Embryonic facial prominence (tissue), 1 donor: Measurements from ENCODE around the gene BEST4.
"Not testable (repeated sequence)": the region's sequence is repeated elsewhere in the genome, so short reads cannot be mapped to it uniquely, and the experiment has no call there.

ENCODE experiments used
- DNase-seq: peaks from one replicate; pipeline ENCODE4 v3.0.0-alpha.2; 2016; ENCODE audit errors: extremely low spot score

The BEST4 gene

DNA sequence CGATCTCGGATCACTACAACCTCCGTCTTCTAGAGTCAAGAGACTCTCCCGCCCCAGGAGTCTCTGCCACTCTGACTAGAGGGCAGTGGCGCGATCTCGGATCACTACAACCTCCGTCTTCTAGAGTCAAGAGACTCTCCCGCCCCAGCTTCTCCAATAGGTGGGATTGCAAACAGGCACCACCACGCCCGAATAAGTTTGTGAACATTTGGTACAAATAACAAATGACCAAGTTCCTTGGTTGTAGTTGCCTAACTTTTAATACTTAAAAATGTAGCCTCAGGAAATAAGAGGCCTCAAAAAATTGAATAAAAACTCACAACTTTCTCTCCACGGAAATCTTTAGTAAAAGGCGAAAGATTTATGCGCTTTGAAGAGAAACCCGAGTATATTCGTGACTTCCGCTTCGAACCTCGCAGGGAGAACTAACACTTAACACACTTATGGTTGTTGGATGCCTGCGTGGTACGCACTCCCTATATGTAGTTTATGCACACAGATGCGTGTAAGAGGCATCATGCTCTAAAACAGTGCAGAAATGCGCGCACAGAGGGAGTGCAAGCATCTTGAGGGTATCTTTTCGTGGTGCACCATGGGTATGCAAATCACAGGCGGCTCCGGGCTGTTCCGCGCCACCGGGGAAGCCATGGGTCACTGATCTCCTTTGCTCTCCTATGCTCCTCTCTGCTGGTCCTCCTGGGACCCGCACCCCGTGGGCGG, 31.8 kb upstream of the BEST4 start:
- peak; percentile 84 for DNase-seq

DNA sequence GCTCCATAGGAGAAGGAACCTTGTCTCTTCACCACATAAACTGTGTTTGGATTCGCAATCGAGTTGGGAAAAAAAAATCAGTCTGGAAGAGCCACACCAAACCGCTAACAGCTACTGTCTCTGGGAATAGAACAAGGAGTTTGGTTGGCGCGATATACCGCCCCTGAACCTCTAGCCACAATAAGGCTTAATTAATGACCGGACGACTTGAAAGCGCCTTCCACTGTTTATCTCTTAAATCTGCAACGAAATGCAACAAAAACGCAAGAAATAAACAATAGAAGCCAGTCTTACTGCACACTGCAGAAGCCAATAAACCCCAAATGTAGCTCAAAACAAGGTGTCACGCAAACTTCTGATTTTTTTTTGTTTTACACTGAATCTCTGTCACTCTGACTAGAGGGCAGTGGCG, 31.2 kb upstream of the BEST4 start:
- DNase-seq = no peak

DNA sequence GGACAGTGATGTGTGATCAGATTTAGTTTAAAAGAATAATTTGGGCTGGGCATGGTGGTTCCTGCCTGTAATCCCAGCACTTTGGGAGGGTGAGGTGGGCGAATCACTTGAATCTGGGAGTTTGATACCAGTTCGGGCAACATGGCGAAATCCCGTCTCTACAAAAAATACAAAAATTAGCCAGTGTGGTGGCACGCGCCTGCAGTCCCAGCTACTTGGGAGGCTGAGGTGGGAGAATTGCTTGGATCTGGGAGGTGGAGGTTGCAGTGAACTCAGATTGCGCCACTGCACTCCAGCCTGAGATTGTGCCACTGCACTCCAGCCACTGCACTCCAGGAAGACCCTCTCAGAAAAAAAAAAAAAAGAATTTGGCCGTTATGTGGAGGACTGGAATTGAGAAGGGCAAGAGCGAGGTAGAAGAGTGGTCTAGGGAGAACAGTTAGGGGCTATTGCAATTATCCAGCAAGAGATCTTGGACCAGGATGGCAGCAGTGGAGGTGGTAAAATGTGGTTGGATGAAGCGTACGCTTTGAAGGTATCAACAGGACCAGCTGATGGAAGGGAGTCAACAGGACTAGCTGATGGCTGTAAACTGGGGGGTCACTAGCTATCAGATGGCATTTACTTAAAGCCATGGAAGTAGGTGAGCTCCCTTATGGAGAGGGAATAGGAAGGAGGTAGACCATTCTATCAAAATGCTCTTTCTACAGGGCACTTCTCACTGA, 30.0 kb upstream of the BEST4 start:
- no peak for DNase-seq

DNA sequence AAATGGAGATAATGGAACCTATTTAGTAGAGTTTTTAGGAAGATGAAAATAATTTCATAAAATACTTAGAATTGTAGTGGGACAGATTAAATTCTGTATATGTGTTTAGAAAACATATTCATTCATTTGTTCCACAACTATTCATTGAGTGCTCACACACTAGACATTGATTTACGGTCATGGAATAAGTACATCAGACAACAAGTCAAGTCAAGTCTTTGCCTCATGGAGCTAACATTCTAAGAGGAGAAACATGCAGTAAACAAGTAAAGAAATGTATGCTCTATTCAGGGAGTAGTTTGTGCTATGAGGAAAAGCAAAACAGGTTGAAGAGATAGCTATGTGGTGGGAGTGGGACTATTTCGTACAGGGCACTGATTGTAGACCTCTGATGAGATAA, 29.3 kb upstream of the BEST4 start:
- DNase-seq = no peak

DNA sequence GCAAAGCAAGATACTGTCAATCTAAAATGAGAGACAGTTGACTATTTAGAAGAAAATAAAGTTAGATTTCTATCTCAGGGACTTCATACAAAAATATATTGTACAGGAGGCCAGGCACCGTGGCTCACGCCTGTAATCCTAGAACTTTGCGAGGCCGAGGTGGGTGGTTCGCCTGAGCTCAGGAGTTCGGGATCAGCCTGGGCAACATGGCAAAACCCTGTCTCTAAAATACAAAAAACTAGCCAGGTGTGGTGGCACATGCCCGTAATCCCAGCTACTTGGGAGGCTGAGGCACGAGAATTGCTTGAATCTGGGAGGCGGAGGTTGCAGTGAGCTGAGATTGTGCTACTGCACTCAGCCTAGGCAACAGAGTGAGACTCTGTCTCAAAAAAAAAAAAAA, 28.0 kb upstream of the BEST4 start:
- DNase-seq = not testable (repeated sequence)

DNA sequence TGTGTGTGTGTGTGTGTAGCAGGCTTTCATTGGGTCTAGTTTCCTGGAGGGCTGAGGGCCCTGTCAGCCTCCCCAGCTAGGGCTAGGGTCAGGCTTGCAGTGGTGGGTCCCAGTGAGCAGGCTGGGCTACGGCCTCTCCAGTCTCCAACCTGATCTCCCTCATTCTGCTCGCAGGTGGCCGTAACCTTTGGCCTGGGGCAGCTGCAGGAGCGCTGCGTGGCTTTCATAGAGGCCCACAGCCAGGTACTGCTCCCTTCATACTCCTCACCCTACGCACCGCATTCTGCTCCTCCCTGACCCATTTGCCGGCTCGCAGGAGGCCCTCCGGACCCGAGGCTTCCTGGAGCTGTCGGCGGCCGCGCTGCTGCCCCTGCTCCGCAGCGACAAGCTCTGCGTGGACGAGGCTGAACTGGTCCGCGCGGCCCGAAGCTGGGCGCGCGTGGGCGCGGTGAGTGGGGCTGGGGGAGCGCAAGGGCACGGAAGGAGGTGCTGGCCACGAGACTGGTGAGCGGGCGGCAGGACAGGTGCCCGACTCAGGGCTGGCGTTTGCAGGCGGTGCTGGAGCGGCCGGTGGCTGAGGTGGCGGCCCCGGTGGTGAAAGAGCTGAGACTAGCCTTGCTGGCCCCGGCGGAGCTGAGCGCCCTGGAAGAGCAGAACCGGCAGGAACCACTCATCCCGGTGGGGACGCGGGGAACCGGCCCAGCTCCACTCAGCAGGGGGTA, 25.0 kb upstream of the BEST4 start:
- DNase-seq = no peak

DNA sequence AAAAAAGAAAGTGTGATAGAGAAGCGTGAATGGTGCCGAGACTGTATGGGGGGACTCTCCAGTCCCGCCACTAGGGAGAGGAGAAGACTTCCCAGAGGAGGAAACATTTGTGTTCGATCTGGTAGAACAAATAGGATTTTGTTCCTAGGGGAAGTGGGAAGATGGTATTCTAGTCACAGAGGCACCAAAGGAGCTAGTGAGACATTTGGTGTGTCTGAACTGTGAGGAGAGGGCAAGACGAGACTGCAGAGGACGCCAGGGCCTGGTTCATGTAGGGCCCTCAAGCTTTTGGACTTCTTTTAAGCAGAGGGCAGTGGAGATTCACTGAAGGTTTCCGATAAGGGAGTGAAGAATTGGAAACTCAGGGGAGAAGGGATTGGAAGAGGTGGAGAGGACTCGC, 23.3 kb upstream of the BEST4 start:
- no peak for DNase-seq

DNA sequence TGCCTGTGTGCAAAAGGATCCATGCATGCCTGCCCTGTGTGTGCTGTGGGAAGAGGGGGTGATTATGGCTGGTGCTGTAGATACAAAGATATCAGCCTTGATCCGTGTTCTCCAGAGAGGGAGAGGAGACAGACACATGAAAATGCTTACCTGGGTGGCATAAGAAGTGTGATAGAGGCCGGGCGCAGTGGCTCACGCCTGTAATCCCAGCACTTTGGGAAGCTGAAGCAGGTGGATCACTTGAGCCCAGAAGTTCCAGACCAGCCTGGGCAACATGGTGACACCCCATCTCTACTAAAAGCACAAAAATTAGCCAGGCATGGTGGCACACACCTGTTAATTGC, 22.8 kb upstream of the BEST4 start:
- DNase-seq = not testable (repeated sequence)

DNA sequence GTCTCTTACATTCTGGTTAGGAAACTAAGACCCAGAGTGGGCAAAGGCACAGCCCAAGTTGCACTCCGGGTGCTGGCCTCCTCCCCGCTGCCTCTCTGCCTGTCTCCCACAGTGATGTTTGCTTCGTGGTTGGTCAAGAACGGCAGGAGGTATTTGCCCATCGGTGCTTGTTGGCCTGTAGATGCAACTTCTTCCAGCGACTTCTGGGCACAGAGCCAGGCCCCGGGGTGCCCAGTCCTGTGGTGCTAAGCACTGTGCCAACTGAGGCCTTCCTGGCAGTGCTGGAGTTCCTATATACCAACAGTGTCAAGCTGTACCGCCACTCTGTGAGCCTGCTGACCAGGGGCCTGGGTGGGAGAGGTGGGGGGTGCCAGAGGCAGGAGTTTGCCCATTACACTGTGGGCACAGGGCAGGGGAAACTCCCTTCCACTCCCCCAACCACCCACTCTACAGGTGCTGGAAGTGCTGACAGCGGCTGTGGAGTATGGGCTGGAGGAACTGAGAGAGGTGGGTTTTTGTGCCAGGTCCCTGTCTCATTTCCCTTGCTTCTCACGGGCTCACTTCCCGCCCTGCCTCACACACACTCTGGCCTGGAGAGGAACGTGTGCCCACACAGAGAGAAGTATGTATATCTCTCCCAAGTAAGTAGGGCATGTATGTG, 22.3 kb upstream of the BEST4 start:
- no peak for DNase-seq

DNA sequence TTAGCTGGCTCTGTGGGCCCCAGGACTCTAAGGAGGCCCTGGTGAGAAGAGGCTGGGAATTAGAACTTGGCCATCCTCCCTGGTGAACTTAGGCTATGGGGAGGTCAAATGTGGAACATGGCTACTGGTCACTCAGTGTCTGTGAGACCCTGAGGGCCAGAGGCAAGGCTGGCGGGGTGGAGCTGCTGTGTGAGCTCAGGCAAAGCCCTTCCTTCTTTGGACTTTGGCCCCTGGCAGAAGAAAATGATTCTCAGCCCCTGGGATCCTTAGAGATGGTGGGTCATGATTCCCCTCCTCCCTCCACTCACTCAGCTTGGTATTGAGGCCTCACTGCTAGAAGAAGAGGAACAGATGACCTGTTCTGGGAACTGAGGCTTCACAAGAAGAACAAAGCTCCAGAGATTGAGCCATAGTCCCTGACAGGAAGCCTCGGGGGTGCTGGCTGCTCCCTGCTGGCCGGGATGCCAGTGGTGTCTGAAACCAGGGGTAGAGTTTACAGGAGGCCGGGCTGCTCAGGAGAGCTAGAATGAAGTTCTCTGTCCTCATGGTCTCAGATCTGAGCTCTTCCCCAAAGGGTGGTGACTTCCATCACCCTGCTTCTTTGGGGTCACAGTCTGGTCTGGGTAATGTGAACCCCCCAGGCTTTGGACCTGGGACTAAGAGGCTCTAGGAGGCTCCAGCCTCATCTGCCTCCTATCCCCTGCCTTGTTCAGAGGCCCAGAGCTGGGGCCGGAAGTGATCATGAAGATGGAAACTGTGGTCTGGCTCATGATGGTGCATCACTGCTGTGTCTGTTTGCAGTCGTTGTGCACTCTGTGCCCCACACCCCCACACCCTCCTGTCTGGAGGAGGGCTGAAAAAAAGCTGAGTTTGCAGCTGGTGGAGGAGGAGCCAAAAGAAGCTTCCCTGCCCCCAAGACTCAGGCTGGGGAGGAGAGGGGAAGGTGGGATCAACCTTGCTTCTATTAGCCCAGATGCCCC, 21.3 kb upstream of the BEST4 start:
- no peak for DNase-seq

DNA sequence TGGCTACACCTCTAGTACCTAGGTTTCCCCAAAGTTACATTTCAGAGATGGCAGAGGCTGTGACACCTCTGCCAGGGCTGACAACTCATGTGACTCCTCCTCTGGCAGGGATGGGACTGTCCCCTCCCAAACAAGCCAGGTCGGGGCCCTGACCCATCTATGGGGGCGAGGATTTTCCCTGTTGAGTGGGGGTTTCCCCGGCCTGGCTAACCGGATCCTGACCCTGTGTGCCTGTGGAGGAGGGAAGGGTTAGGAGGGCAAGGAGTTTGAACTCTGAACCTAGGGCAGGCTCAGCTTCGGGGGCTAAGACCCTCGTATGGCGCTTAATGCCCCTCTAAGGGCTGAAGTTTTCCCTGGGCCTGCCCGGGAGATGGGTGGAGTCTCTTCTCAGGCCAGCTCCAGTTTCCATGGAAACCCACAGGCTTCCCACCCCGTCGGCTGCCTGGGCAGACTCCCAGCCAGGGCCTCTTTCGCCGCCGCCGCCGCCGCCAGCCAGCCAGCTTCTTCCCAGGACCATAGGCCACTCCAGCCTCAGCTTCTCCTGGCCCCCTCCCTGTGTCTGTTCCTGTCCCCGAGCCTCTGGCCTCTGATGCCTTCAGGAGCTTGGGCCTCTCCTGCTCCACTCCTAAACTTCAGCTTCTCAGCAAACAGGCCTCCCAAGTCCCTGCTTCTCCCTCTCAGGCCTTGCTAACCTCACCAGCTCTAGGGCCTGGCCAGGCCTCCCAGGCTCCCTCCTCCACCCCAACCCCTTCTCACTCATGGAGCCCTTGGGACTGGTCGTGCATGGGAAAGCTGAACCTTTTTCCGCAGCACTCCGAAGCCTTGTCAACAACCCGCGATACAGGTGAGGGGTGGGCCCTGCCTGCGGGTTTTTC, 20.3 kb upstream of the BEST4 start, which contains the start of gene BTBD19:
Gene BTBD19, plus strand, starts transcription at position 461 of the 875 bp plus-strand sequence. Its CDS starts 298 bp downstream, at position 759.
- DNase-seq = peak; percentile 79

DNA sequence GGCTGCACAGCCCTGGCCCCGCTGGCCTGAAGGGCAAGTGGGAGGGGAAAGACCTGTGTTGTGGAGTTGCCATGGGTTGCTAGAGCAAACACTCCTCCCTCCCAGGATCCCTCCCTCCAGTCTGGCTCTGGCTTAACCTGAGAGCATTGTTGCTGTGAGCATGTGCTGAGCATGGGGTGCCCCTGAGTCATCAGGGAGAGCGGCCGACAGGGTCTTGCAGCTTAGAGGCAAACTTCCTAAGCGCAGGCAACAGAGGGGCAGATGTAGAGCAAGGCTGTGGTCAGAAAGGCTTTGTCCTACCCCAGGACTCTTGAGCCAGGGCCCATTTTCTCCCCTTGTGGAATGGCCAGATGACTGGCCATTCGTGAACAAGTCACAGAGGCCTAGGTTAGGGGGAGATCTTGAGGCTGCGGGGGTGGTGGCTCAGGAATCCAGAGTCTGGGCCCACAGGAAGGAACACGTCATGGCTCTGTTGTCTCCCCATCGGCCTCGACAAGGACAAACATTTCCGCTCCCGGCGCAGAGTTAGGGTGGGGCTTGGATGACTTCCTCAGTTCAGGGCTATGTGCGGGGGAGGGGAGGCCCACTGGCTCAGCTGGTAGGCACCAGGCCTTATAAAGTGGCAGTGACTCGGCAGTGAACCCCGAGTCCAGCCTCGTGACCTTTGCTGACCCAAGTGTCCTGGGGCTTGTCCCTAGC, 19.5 kb upstream of the BEST4 start:
- peak; percentile 77 for DNase-seq

DNA sequence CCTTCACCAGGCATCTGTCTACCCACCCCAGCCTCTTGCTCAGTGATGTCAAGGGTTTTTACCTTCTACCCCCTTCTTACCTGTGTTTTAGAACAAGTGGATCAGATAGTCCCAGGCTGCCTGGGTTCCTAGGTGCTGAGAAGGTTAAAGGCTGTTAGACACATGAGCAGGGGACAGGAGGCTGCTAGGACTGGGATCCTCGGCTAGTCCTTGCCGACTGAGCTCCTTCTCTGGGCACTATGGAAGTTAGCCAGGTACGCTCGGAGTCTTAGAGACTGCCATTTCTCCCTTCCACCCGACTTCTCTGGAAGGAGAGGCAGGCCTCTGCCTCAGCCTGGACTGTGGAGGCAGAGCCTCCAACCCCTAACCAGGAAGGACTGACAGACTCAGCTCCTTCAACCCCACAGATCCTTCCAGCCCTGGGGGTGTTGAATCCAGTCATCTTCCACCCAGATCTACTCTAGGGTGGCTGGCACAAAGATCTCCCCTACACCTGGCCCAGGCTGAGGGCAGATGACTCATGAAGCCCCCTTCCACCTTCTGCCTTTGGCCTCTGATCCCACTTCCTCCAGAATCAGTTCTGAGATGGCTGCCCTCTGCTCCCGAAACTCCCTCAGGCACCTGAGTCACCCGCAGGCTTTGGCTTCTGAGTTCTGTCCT, 18.9 kb upstream of the BEST4 start, which contains the start of gene DYNLT4:
Gene DYNLT4, minus strand, starts transcription at position 648 of the 660 bp plus-strand sequence. CDS start 683 bp downstream, outside the sequence.
- DNase-seq = no peak

DNA sequence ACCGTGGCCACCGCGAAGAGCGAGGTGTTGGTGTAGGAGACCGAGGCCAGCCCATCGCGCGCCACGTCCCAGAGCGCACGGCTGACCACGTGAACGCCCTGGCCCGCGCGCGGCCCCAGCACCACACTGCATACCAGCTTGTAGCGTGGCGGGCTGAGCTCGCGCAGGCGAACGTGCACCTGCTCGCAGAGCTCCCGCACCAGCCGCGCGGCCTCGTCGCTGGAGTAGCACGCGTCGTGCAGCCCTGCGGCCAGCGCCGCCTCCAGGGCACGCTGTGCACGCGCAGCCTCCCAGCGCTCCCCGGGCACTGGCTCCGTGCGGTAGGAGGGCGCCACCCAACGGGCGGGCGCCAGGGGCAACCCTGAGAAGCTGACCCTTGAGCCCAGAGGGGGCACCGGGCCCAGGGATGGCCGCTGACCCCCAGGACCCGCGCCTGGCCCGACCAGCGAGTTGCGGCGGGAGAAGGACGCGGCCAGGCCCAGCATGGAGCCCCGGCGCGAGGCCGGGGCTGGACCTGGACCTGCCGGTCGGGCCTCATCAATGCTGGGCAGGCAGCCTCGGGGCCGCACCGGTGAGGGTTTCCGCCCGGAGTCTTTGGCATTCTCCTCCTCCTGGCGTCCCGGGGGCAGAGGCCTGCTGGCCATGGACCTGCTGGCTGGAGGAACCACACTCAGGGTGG, 18.2 kb upstream of the BEST4 start:
- no peak for DNase-seq

DNA sequence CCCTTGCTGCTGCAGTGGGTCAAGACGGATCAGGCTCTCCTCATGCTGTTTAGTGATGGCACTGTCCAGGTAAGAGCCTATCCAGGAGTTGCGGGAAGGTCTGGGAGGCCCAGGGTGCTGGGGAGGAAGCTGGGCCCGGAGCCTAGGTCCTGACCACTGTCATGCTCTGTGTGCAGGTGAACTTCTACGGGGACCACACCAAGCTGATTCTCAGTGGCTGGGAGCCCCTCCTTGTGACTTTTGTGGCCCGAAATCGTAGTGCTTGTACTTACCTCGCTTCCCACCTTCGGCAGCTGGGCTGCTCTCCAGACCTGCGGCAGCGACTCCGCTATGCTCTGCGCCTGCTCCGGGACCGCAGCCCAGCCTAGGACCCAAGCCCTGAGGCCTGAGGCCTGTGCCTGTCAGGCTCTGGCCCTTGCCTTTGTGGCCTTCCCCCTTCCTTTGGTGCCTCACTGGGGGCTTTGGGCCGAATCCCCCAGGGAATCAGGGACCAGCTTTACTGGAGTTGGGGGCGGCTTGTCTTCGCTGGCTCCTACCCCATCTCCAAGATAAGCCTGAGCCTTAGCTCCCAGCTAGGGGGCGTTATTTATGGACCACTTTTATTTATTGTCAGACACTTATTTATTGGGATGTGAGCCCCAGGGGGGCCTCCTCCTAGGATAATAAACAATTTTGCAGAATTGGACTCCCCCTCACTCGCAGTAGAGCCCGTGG, 17.5 kb upstream of the BEST4 start:
- no peak for DNase-seq

DNA sequence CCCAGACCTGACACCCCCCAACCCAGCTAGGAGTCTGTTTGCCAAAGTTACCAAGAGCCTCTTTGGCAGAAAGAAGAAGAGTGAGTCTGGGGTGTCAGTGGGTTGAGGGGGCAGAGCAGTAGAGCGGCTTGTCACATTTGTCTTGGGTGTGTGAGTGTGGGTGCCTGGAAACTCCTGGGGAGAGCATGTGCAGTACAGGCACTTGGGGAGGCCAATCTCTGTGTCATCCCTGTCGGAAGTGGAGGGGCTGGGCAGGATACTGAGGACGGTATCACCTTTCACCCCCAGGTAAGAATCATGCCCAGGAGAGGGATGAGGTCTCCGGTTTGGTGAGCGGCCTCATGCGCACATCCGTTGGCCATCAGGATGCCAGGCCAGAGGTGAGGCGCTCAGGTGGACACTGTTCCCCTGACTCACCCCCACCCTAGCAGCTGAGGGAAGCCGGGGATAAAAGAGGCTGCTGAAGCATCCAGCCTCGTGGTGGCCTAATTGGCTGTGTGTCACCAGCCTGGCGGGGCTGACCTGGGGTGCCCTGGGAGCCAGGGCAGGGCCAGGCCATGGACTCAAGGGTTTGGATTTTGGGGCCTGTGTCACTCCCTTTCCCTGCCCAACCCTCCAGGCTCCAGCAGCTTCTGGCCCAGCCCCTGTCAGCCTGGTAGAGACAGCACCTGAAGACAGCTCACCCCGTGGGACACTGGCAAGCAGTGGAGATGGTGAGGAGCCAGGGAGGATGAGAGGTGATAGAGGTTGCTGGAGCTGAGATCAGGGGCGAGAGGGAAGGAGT, 15.5 kb upstream of the BEST4 start:
- DNase-seq = no peak

DNA sequence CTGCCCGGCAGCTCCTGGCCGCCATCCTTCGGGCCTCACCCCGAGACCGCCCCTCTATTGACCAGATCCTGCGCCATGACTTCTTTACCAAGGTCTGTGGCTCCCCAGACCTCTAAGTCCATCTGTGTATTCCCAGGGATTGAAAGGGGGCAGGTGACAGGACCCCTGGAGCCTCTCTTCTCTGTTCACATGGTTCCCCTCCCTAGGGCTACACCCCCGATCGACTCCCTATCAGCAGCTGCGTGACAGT, 15.0 kb upstream of the BEST4 start:
- no peak for DNase-seq
